WTC11 (cell line): ENCODE results near the gene ZNF277. TPM values are rescaled to one million over a fixed set of nuclear protein-coding genes. Genes with fewer than 3 reads are reported as not detected.
"Not testable (repeated sequence)": the region's sequence is repeated elsewhere in the genome, so short reads cannot be mapped to it uniquely, and the experiment has no call there.

ENCODE experiments used
- ATAC-seq: fragments of 200-7000 bp; cut with Tn5 transposase; 2 replicates; pipeline ENCODE4 v1.10.0; 2021; ENCODE audit warnings: mild to moderate bottlenecking, moderate library complexity
- CTCF ChIA-PET: fragments of 300-600 bp; sonication (Branson Sonifier 250); formaldehyde crosslinking; loops from one replicate; lab custom pipeline; 2021; ENCODE audit warnings: antibody characterized with exemption; lab: Charles Lee
- POLR2A ChIA-PET: fragments of 350-600 bp; sonication (Branson Sonifier 250); formaldehyde crosslinking; loops from one replicate; lab custom pipeline; 2021; ENCODE audit warnings: antibody characterized with exemption; lab: Charles Lee
- DNase-seq: peaks from one replicate; pipeline ENCODE4 v3.0.0; 2021; ENCODE audit warnings: low spot score
- H3K27ac Mint-ChIP-seq: 2 replicates; pipeline ENCODE4 v1.8.0; 2021; ENCODE audit warnings: mixed read lengths
- H3K27me3 Mint-ChIP-seq: 2 replicates; pipeline ENCODE4 v1.8.0; 2021; ENCODE audit warnings: low read depth, mild to moderate bottlenecking, moderate library complexity, mixed read lengths
- H3K36me3 Mint-ChIP-seq: 2 replicates; pipeline ENCODE4 v1.8.0; 2021; ENCODE audit warnings: mixed read lengths
- H3K4me1 Mint-ChIP-seq: 2 replicates; pipeline ENCODE4 v1.8.0; 2022; ENCODE audit warnings: mixed read lengths
- H3K4me3 Mint-ChIP-seq: 2 replicates; pipeline ENCODE4 v1.8.0; 2021; ENCODE audit warnings: mild to moderate bottlenecking, moderate library complexity, mixed read lengths
- H3K9me3 Mint-ChIP-seq: 2 replicates; pipeline ENCODE4 v1.8.0; 2021; ENCODE audit warnings: mixed read lengths
- ATF3 ChIP-seq: sonication (generic); formaldehyde crosslinking; conservative IDR thresholded peaks from 2 replicates; pipeline ENCODE4 v1.8.1; 2022; ENCODE audit warnings: mild to moderate bottlenecking, missing genetic modification reagents
- CREB1 ChIP-seq: sonication (generic); formaldehyde crosslinking; IDR thresholded peaks from 2 replicates; pipeline ENCODE4 v1.8.0; 2023; ENCODE audit warnings: mild to moderate bottlenecking, missing genetic modification reagents
- JAZF1 ChIP-seq: fragments of 250-450 bp; sonication (Bioruptor Pico); IDR thresholded peaks from 2 replicates; pipeline ENCODE4 v1.9.0; 2021; ENCODE audit warnings: moderate library complexity, mild to moderate bottlenecking, inconsistent platforms
- JUN ChIP-seq: sonication (generic); formaldehyde crosslinking; IDR thresholded peaks from 2 replicates; pipeline ENCODE4 v1.8.0; 2023; ENCODE audit warnings: mild to moderate bottlenecking, missing genetic modification reagents
- MXD4 ChIP-seq: fragments of 250-450 bp; sonication (Bioruptor Pico); IDR thresholded peaks from 2 replicates; pipeline ENCODE4 v1.8.0; 2021; ENCODE audit warnings: mild to moderate bottlenecking, moderate library complexity, borderline replicate concordance
- NFATC4 ChIP-seq: fragments of 250-450 bp; sonication (Bioruptor Pico); IDR thresholded peaks from 2 replicates; pipeline ENCODE4 v1.9.0; 2021; ENCODE audit warnings: mild to moderate bottlenecking
- NFYB ChIP-seq: sonication (generic); formaldehyde crosslinking; conservative IDR thresholded peaks from 2 replicates; pipeline ENCODE4 v1.8.0; 2022; ENCODE audit warnings: low read depth, missing genetic modification reagents
- NR3C1 ChIP-seq: sonication (generic); formaldehyde crosslinking; conservative IDR thresholded peaks from 2 replicates; pipeline ENCODE4 v1.8.1; 2023; ENCODE audit warnings: low read depth, mild to moderate bottlenecking, missing genetic modification reagents
- SMAD3 ChIP-seq: sonication (generic); formaldehyde crosslinking; IDR thresholded peaks from 2 replicates; pipeline ENCODE4 v1.8.0; 2022; ENCODE audit warnings: missing genetic modification reagents, mild to moderate bottlenecking, borderline replicate concordance
- SOX15 ChIP-seq: fragments of 250-450 bp; sonication (Bioruptor Pico); IDR thresholded peaks from 2 replicates; pipeline ENCODE4 v1.9.0; 2021; ENCODE audit warnings: mild to moderate bottlenecking
- ZBTB21 ChIP-seq: sonication (generic); formaldehyde crosslinking; IDR thresholded peaks from 2 replicates; pipeline ENCODE4 v1.8.1; 2023; ENCODE audit warnings: mild to moderate bottlenecking, missing genetic modification reagents, borderline replicate concordance
- ZNF396 ChIP-seq: fragments of 250-450 bp; sonication (Bioruptor Pico); IDR thresholded peaks from 2 replicates; pipeline ENCODE4 v1.8.0; 2021; ENCODE audit warnings: mild to moderate bottlenecking, moderate library complexity, borderline replicate concordance
- ZNF416 ChIP-seq: fragments of 250-450 bp; sonication (Bioruptor Pico); IDR thresholded peaks from 2 replicates; pipeline ENCODE4 v1.9.0; 2021; ENCODE audit warnings: mild to moderate bottlenecking, inconsistent platforms
- ZNF423 ChIP-seq: fragments of 250-450 bp; sonication (Bioruptor Pico); IDR thresholded peaks from 2 replicates; pipeline ENCODE4 v2.1.2; 2022; ENCODE audit warnings: mild to moderate bottlenecking, moderate library complexity
- total RNA-seq: library from RNA; stranded (reverse); gene quantifications from 3 replicates; pipeline ENCODE4 v1.2.3, GENCODE V29; 2021
- TF ChIP-seq, protein P1 (sequence below): sonication (generic); formaldehyde crosslinking; IDR thresholded peaks from 2 replicates; pipeline ENCODE4 v1.8.1; 2022; ENCODE audit warnings: low read depth, missing genetic modification reagents, borderline replicate concordance
- TF ChIP-seq, protein P2 (sequence below): fragments of 250-450 bp; sonication (Bioruptor Pico); IDR thresholded peaks from 2 replicates; pipeline ENCODE4 v1.9.0; 2021; ENCODE audit warnings: moderate library complexity, mild to moderate bottlenecking, inconsistent platforms, borderline replicate concordance
- TF ChIP-seq, protein P3 (sequence below): sonication (generic); formaldehyde crosslinking; IDR thresholded peaks from 2 replicates; pipeline ENCODE4 v1.8.0; 2022; ENCODE audit warnings: mild to moderate bottlenecking, missing genetic modification reagents

The ZNF277 gene
- total RNA-seq, 1 experiment from 2014 or later = 22.5 TPM

- no peak for ATAC-seq
- no peak overlapping the region for H3K4me3 Mint-ChIP-seq
- POLR2A ChIA-PET = interaction anchor here (0.5 kb wide), 1 partner anchor 325 kb away, joined by 5 read pairs; no protein-coding TSS in a partner anchor
Observed at GRCh38 chr7:112386619-112387018, 180.1 kb downstream of the ZNF277 start.

GRCh38 chr7:112390167-112390566 is 183.7 kb downstream of the ZNF277 start:
- TF ChIP-seq, protein P1, sequence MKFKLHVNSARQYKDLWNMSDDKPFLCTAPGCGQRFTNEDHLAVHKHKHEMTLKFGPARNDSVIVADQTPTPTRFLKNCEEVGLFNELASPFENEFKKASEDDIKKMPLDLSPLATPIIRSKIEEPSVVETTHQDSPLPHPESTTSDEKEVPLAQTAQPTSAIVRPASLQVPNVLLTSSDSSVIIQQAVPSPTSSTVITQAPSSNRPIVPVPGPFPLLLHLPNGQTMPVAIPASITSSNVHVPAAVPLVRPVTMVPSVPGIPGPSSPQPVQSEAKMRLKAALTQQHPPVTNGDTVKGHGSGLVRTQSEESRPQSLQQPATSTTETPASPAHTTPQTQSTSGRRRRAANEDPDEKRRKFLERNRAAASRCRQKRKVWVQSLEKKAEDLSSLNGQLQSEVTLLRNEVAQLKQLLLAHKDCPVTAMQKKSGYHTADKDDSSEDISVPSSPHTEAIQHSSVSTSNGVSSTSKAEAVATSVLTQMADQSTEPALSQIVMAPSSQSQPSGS = no peak
- TF ChIP-seq ZNF416 (CRISPR knock-in tag) = no peak
- no peak for TF ChIP-seq NFATC4 (CRISPR knock-in tag)
- TF ChIP-seq SOX15 (CRISPR knock-in tag) = no peak
- no peak for TF ChIP-seq MXD4
- no peak for TF ChIP-seq ZNF423 (CRISPR knock-in tag)
- TF ChIP-seq, protein P2, sequence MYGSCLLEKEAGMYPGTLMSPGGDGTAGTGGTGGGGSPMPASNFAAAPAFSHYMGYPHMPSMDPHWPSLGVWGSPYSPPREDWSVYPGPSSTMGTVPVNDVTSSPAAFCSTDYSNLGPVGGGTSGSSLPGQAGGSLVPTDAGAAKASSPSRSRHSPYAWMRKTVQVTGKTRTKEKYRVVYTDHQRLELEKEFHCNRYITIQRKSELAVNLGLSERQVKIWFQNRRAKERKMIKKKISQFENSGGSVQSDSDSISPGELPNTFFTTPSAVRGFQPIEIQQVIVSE (CRISPR knock-in tag) = no peak
- no peak for TF ChIP-seq ATF3 (CRISPR knock-in tag)
- TF ChIP-seq, all 79 proteins: peak for 0
- no peak for DNase-seq
- ChIA-PET CTCF (no interaction called here), POLR2A (no interaction called here)
- no peak for ATAC-seq
- H3K27ac Mint-ChIP-seq = no peak overlapping the region
- no peak overlapping the region for H3K4me3 Mint-ChIP-seq
- H3K9me3 Mint-ChIP-seq = no peaks in the 10 kb centered on the region
- H3K27me3 Mint-ChIP-seq = peaks cover 6% of the 10 kb centered on the region; the same call in 1 of the 2 replicates
- peaks cover 10% of the 10 kb centered on the region for H3K4me1 Mint-ChIP-seq
- H3K36me3 Mint-ChIP-seq = no peaks in the 10 kb centered on the region

More at GRCh38 chr7:112386619-112387018, 180.1 kb downstream of the ZNF277 start:
- TF ChIP-seq CREB1 (no peak), NFATC4 (CRISPR knock-in tag) (no peak), NFYB (no peak), SMAD3 (CRISPR knock-in tag) (no peak), JUN (CRISPR knock-in tag) (no peak), NR3C1 (no peak), JAZF1 (no peak), ZBTB21 (no peak)
- TF ChIP-seq, protein P2 (CRISPR knock-in tag) = no peak
- TF ChIP-seq, all 79 proteins: peak for 0
- H3K27ac Mint-ChIP-seq = no peak overlapping the region
- H3K4me1 Mint-ChIP-seq = peaks cover 6% of the 10 kb centered on the region
- H3K27me3 Mint-ChIP-seq = no peaks in the 10 kb centered on the region
- no peaks in the 10 kb centered on the region for H3K36me3 Mint-ChIP-seq
- CTCF ChIA-PET = no interaction called here
- peaks cover 4% of the 10 kb centered on the region for H3K9me3 Mint-ChIP-seq
- DNase-seq = no peak

- peak overlapping the region; percentile 84; the same call in 1 of the 2 replicates for H3K27ac Mint-ChIP-seq
- H3K9me3 Mint-ChIP-seq, POLR2A ChIA-PET, H3K36me3 Mint-ChIP-seq, H3K27me3 Mint-ChIP-seq, CTCF ChIA-PET: not testable (repeated sequence)
- peaks cover 10% of the 10 kb centered on the region for H3K4me1 Mint-ChIP-seq
- ATAC-seq = peak; percentile 49; the same call in 1 of the 2 replicates
- peak overlapping the region; percentile 58 for H3K4me3 Mint-ChIP-seq
- peak; percentile 59 for DNase-seq
Observed at GRCh38 chr7:112391079-112391821, 184.8 kb downstream of the ZNF277 start.

GRCh38 chr7:112391841-112392286 is 185.4 kb downstream of the ZNF277 start:
- Mint-ChIP-seq H3K4me3 (peak overlapping the region; percentile 75), H3K4me1 (peaks cover 10% of the 10 kb centered on the region), H3K27ac (peak overlapping the region; percentile 67; the same call in 1 of the 2 replicates)
- DNase-seq (peak; percentile 72), ATAC-seq (peak; percentile 85)
- POLR2A ChIA-PET, H3K27me3 Mint-ChIP-seq, CTCF ChIA-PET, H3K36me3 Mint-ChIP-seq, H3K9me3 Mint-ChIP-seq: not testable (repeated sequence)
- TF ChIP-seq ZNF396 (CRISPR knock-in tag) (0 out of 2 replicates have a peak, but pooled peaks have one; percentile 50), MXD4 (0 out of 2 replicates have a peak, but pooled peaks have one; percentile 58)
- TF ChIP-seq, protein P3, sequence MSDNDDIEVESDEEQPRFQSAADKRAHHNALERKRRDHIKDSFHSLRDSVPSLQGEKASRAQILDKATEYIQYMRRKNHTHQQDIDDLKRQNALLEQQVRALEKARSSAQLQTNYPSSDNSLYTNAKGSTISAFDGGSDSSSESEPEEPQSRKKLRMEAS (CRISPR knock-in tag) = peak; percentile 76; the same call in 1 of the 2 replicates
